ENCODE results near the gene SEMA3A.
"Not testable (repeated sequence)": the region's sequence is repeated elsewhere in the genome, so short reads cannot be mapped to it uniquely, and the experiment has no call there.

The SEMA3A gene

GRCh38 chr7:84055199-84055598 lies 139.4 kb downstream of the SEMA3A start:
- not testable (repeated sequence) for H3K4me3 ChIP-seq (ENCODE audit: extremely low read depth, insufficient read depth, low read length, poor library complexity, severe bottlenecking); H3K4me1 ChIP-seq (ENCODE audit: control insufficient read depth, insufficient read depth, low read length, poor library complexity, severe bottlenecking); H3K36me3 ChIP-seq (ENCODE audit: control insufficient read depth, insufficient read depth, low read length); H3K9me3 ChIP-seq (ENCODE audit: control insufficient read depth, low read length); H3K27ac ChIP-seq (ENCODE audit: low read depth, low read length, severe bottlenecking)
- 77 to 84% methylated on average over 15 to 17 of the region's 23 CpGs for WGBS, 2 experiments (ENCODE audit: insufficient coverage in 2 of 2)

GRCh38 chr7:84049071-84049836 lies 145.3 kb downstream of the SEMA3A start:
- Histone ChIP-seq H3K27ac (ENCODE audit: low read depth, low read length, severe bottlenecking) (no peak overlapping the region), H3K4me3 (ENCODE audit: extremely low read depth, insufficient read depth, low read length, poor library complexity, severe bottlenecking) (no peak overlapping the region), H3K4me1 (ENCODE audit: control insufficient read depth, insufficient read depth, low read length, poor library complexity, severe bottlenecking) (no peaks in the 10 kb centered on the region), H3K9me3 (ENCODE audit: control insufficient read depth, low read length) (no peaks in the 10 kb centered on the region), H3K36me3 (ENCODE audit: control insufficient read depth, insufficient read depth, low read length) (no peaks in the 10 kb centered on the region)

GRCh38 chr7:84047085-84047484 lies 147.5 kb downstream of the SEMA3A start:
- WGBS, 2 experiments (ENCODE audit: insufficient coverage in 2 of 2), result 100% methylated on average over 1 of the region's 2 CpGs; no CpG with 5 or more reads in 1 of the 2 experiments
- Histone ChIP-seq H3K9me3 (ENCODE audit: control insufficient read depth, low read length) (no peaks in the 10 kb centered on the region), H3K36me3 (ENCODE audit: control insufficient read depth, insufficient read depth, low read length) (no peaks in the 10 kb centered on the region), H3K4me1 (ENCODE audit: control insufficient read depth, insufficient read depth, low read length, poor library complexity, severe bottlenecking) (peaks cover 6% of the 10 kb centered on the region), H3K27ac (ENCODE audit: low read depth, low read length, severe bottlenecking) (no peak overlapping the region), H3K4me3 (ENCODE audit: extremely low read depth, insufficient read depth, low read length, poor library complexity, severe bottlenecking) (no peak overlapping the region)

- H3K4me1 ChIP-seq (ENCODE audit: control insufficient read depth, insufficient read depth, low read length, poor library complexity, severe bottlenecking), result peaks cover 11% of the 10 kb centered on the region
- H3K9me3 ChIP-seq (ENCODE audit: control insufficient read depth, low read length), result no peaks in the 10 kb centered on the region
- no peak overlapping the region for H3K27ac ChIP-seq (ENCODE audit: low read depth, low read length, severe bottlenecking)
- H3K36me3 ChIP-seq (ENCODE audit: control insufficient read depth, insufficient read depth, low read length), result no peaks in the 10 kb centered on the region
- no peak overlapping the region for H3K4me3 ChIP-seq (ENCODE audit: extremely low read depth, insufficient read depth, low read length, poor library complexity, severe bottlenecking)
- 81 to 100% methylated on average over 1 to 2 of the region's 2 CpGs for WGBS, 2 experiments (ENCODE audit: insufficient coverage in 2 of 2)
Observed at GRCh38 chr7:84044834-84045233, 149.8 kb downstream of the SEMA3A start.

GRCh38 chr7:84043661-84044191 lies 150.9 kb downstream of the SEMA3A start:
- no peaks in the 10 kb centered on the region for H3K9me3 ChIP-seq (ENCODE audit: control insufficient read depth, low read length)
- peaks cover 11% of the 10 kb centered on the region for H3K4me1 ChIP-seq (ENCODE audit: control insufficient read depth, insufficient read depth, low read length, poor library complexity, severe bottlenecking)
- H3K4me3 ChIP-seq (ENCODE audit: extremely low read depth, insufficient read depth, low read length, poor library complexity, severe bottlenecking), result no peak overlapping the region
- 40 to 80% methylated on average over 1 of the region's 1 CpG for WGBS, 2 experiments (ENCODE audit: insufficient coverage in 2 of 2)
- H3K27ac ChIP-seq (ENCODE audit: low read depth, low read length, severe bottlenecking), result peak overlapping the region; percentile 44
- no peaks in the 10 kb centered on the region for H3K36me3 ChIP-seq (ENCODE audit: control insufficient read depth, insufficient read depth, low read length)

- no peaks in the 10 kb centered on the region for H3K9me3 ChIP-seq (ENCODE audit: control insufficient read depth, low read length)
- peak overlapping the region; percentile 73 for H3K27ac ChIP-seq (ENCODE audit: low read depth, low read length, severe bottlenecking)
- no peak overlapping the region for H3K4me3 ChIP-seq (ENCODE audit: extremely low read depth, insufficient read depth, low read length, poor library complexity, severe bottlenecking)
- H3K36me3 ChIP-seq (ENCODE audit: control insufficient read depth, insufficient read depth, low read length), result no peaks in the 10 kb centered on the region
- H3K4me1 ChIP-seq (ENCODE audit: control insufficient read depth, insufficient read depth, low read length, poor library complexity, severe bottlenecking), result peaks cover 11% of the 10 kb centered on the region
- WGBS, 2 experiments (ENCODE audit: insufficient coverage in 2 of 2), result 95 to 100% methylated on average over 2 of the region's 7 CpGs
Observed at GRCh38 chr7:84042110-84042539, 152.5 kb downstream of the SEMA3A start.

GRCh38 chr7:84041649-84042048 lies 152.9 kb downstream of the SEMA3A start:
- no peaks in the 10 kb centered on the region for H3K36me3 ChIP-seq (ENCODE audit: control insufficient read depth, insufficient read depth, low read length)
- WGBS, 2 experiments (ENCODE audit: insufficient coverage in 2 of 2), result 94 to 95% methylated on average over 4 of the region's 5 CpGs
- H3K27ac ChIP-seq (ENCODE audit: low read depth, low read length, severe bottlenecking), result peak overlapping the region; percentile 73
- no peak overlapping the region for H3K4me3 ChIP-seq (ENCODE audit: extremely low read depth, insufficient read depth, low read length, poor library complexity, severe bottlenecking)
- H3K9me3 ChIP-seq (ENCODE audit: control insufficient read depth, low read length), result no peaks in the 10 kb centered on the region
- H3K4me1 ChIP-seq (ENCODE audit: control insufficient read depth, insufficient read depth, low read length, poor library complexity, severe bottlenecking), result peaks cover 11% of the 10 kb centered on the region

GRCh38 chr7:84040355-84040754 lies 154.2 kb downstream of the SEMA3A start:
- Histone ChIP-seq H3K4me1 (ENCODE audit: control insufficient read depth, insufficient read depth, low read length, poor library complexity, severe bottlenecking) (peaks cover 11% of the 10 kb centered on the region), H3K27ac (ENCODE audit: low read depth, low read length, severe bottlenecking) (peak overlapping the region; percentile 83), H3K36me3 (ENCODE audit: control insufficient read depth, insufficient read depth, low read length) (no peaks in the 10 kb centered on the region), H3K9me3 (ENCODE audit: control insufficient read depth, low read length) (no peaks in the 10 kb centered on the region), H3K4me3 (ENCODE audit: extremely low read depth, insufficient read depth, low read length, poor library complexity, severe bottlenecking) (no peak overlapping the region)
- WGBS, 2 experiments (ENCODE audit: insufficient coverage in 2 of 2), result 79 to 85% methylated on average over 3 of the region's 3 CpGs

GRCh38 chr7:84039432-84039831 lies 155.2 kb downstream of the SEMA3A start:
- Histone ChIP-seq H3K4me3 (ENCODE audit: extremely low read depth, insufficient read depth, low read length, poor library complexity, severe bottlenecking) (no peak overlapping the region), H3K4me1 (ENCODE audit: control insufficient read depth, insufficient read depth, low read length, poor library complexity, severe bottlenecking) (peaks cover 11% of the 10 kb centered on the region), H3K9me3 (ENCODE audit: control insufficient read depth, low read length) (no peaks in the 10 kb centered on the region), H3K36me3 (ENCODE audit: control insufficient read depth, insufficient read depth, low read length) (no peaks in the 10 kb centered on the region), H3K27ac (ENCODE audit: low read depth, low read length, severe bottlenecking) (no peak overlapping the region)

GRCh38 chr7:84027678-84028077 lies 166.9 kb downstream of the SEMA3A start:
- 80 to 100% methylated on average over 1 to 3 of the region's 3 CpGs for WGBS, 2 experiments (ENCODE audit: insufficient coverage in 2 of 2)

GRCh38 chr7:84025332-84025927 lies 169.2 kb downstream of the SEMA3A start:
- H3K27ac ChIP-seq (ENCODE audit: low read depth, low read length, severe bottlenecking), result peak overlapping the region; percentile 88
- no peaks in the 10 kb centered on the region for H3K36me3 ChIP-seq (ENCODE audit: control insufficient read depth, insufficient read depth, low read length)
- H3K4me1 ChIP-seq (ENCODE audit: control insufficient read depth, insufficient read depth, low read length, poor library complexity, severe bottlenecking), result peaks cover 16% of the 10 kb centered on the region
- 55 to 58% methylated on average over 2 of the region's 3 CpGs for WGBS, 2 experiments (ENCODE audit: insufficient coverage in 2 of 2)
- no peaks in the 10 kb centered on the region for H3K9me3 ChIP-seq (ENCODE audit: control insufficient read depth, low read length)
- no peak overlapping the region for H3K4me3 ChIP-seq (ENCODE audit: extremely low read depth, insufficient read depth, low read length, poor library complexity, severe bottlenecking)

More at GRCh38 chr7:84027678-84028077, 166.9 kb downstream of the SEMA3A start:
- Histone ChIP-seq H3K4me3 (ENCODE audit: extremely low read depth, insufficient read depth, low read length, poor library complexity, severe bottlenecking) (no peak overlapping the region), H3K27ac (ENCODE audit: low read depth, low read length, severe bottlenecking) (no peak overlapping the region), H3K36me3 (ENCODE audit: control insufficient read depth, insufficient read depth, low read length) (no peaks in the 10 kb centered on the region), H3K4me1 (ENCODE audit: control insufficient read depth, insufficient read depth, low read length, poor library complexity, severe bottlenecking) (peaks cover 7% of the 10 kb centered on the region), H3K9me3 (ENCODE audit: control insufficient read depth, low read length) (no peaks in the 10 kb centered on the region)
